ENCODE measurements around the gene GNG5.
"Not testable (repeated sequence)": the region's sequence is repeated elsewhere in the genome, so short reads cannot be mapped to it uniquely, and the experiment has no call there.

Gene GNG5

DNA sequence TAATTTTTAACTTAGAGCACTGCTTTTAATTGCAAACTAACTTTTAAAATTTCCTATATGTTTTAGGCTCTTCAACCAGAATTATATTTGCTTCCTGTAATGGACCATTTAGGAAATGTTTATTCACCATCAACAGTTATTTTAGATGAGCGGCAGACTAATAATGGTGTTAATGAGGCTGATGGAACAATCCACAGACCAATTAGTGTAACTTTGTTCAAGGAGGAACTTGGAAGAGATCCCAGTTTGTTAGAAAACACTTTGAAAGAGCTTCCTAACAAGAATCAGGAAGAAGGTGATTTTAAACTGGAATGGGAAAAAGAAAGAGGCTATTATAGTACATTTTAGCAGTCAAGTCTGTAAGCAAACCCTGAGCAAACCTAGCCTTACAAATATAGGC, 19.4 kb upstream of the GNG5 start:
- DNase-seq (ENCODE audit: low read depth): no peak
- H3K4me3 ChIP-seq (ENCODE audit: control insufficient read depth, low read depth, low read length): no peak overlapping the region
- TF ChIP-seq CTCF (conservative IDR thresholded peaks at IDR 0.05; ENCODE audit: control insufficient read depth, insufficient read depth, low read depth, low read length): no peak

DNA sequence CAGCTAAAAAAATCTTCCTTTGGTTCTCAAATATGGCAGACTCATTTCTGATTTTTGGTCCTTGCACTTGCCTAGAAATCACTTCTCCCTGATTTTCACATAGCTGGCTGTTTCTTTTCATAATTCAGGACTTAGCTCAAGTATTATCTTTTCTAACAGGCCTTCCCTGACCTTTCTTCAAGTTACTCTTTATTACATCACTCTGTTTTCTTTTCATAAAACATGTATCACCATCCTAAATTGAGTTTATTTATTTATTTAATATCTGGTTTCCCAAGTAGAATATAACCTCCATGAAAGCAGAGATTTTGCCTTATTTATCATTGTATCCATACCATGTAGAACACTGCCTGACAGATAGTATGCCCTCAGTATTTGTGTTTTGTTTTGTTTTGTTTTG, 18.2 kb upstream of the GNG5 start:
- TF ChIP-seq CTCF (conservative IDR thresholded peaks at IDR 0.05; ENCODE audit: control insufficient read depth, insufficient read depth, low read depth, low read length): no peak
- no peak for DNase-seq (ENCODE audit: low read depth)
- no peak overlapping the region for H3K4me3 ChIP-seq (ENCODE audit: control insufficient read depth, low read depth, low read length)

- DNase-seq (ENCODE audit: low read depth): peak; percentile 4
- H3K4me3 ChIP-seq (ENCODE audit: control insufficient read depth, low read depth, low read length): no peak overlapping the region
- TF ChIP-seq CTCF (conservative IDR thresholded peaks at IDR 0.05; ENCODE audit: control insufficient read depth, insufficient read depth, low read depth, low read length): no peak
Measured at GRCh38 chr1:84510668-84511067, 4.3 kb upstream of the GNG5 start.

DNA sequence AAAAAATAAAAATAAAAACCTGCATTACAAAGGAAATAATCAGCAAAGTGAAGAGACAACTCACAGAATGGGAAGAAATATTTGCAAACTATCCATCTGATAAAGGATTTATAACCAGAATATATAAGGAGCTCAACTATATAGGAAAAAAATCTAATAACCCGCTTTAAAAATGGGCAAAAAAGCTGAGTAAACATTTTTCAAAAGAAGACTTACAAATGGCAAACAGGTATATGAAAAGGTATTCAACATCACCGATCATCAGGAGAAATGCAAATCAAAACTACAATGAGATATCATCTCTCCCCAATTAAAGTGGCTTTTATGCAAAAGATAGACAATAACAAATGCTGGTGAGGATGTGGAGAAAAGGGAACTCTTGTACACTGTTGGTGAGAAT, 3.8 kb upstream of the GNG5 start:
- TF ChIP-seq CTCF (conservative IDR thresholded peaks at IDR 0.05; ENCODE audit: control insufficient read depth, insufficient read depth, low read depth, low read length): no peak
- no peak overlapping the region for H3K4me3 ChIP-seq (ENCODE audit: control insufficient read depth, low read depth, low read length)
- DNase-seq (ENCODE audit: low read depth): no peak

- no peak overlapping the region for H3K4me3 ChIP-seq (ENCODE audit: control insufficient read depth, low read depth, low read length)
- no peak for DNase-seq (ENCODE audit: low read depth)
- no peak for TF ChIP-seq CTCF (conservative IDR thresholded peaks at IDR 0.05; ENCODE audit: control insufficient read depth, insufficient read depth, low read depth, low read length)
Measured at GRCh38 chr1:84509029-84509428, 2.6 kb upstream of the GNG5 start.

DNA sequence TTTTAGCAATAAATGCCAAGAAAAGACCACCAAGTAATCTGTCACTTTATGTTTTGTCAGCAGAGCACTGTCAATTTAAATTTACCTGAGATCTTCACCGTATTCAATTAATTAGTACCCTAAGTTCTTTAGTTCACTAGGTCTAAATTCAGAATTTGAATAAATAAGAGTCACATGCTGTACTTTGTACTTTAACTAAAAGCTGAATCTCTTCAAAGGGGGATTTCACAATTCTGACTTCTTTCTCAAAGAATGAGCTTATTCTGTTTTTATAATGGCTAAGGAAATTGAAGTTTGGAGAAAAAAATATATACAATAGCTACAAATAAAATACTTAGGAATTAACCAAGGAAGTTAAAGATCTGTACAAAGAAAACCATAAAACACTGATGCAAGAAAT, 2.1 kb upstream of the GNG5 start:
- TF ChIP-seq CTCF (conservative IDR thresholded peaks at IDR 0.05; ENCODE audit: control insufficient read depth, insufficient read depth, low read depth, low read length): no peak
- no peak for DNase-seq (ENCODE audit: low read depth)

DNA sequence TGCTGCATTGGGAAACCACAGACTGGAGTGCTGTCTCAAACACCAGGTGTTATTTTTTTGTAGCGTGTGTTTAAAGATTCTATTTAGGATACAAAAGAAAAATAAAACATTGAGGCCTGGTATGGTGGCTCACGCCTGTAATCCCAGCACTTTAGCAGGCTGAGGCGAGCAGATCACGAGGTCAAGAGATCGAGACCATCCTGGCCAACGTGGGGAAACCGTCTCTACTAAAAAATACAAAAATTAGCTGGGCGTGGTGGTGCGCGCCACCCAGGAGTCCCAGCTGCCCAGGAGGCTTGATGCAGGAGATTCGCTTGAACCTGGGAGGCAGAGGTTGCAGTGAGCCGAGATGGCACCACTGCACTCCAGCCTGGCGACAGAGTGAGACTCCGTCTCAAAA, 1.5 kb upstream of the GNG5 start:
- not testable (repeated sequence) for H3K4me3 ChIP-seq (ENCODE audit: control insufficient read depth, low read depth, low read length); DNase-seq (ENCODE audit: low read depth)

More for the DNA sequence above, 2.1 kb upstream of the GNG5 start:
- no peak overlapping the region for H3K4me3 ChIP-seq (ENCODE audit: control insufficient read depth, low read depth, low read length)

All from fibroblast of mammary gland (primary cell).